Hematopoietic multipotent progenitor cell (in vitro differentiated cells): ENCODE results near the gene CPM. TPM values are rescaled to one million over a fixed set of nuclear protein-coding genes. Genes with fewer than 3 reads are reported as not detected.

Experiments
- DNase-seq, 3 donors: peaks; one replicate each; pipeline ENCODE4 v3.0.0-alpha.2; 2011 to 2015; ENCODE audit warnings: low read depth in 2 of 3, low spot score in 2 of 3
- total RNA-seq: library from RNA; depleted of rRNA; stranded (reverse); fragments of >200 nt; gene quantifications from one replicate; pipeline ENCODE4 v1.2.3, GENCODE V29; 2012

Gene CPM
- total RNA-seq, 1 donor, result 0.27 TPM

DNA sequence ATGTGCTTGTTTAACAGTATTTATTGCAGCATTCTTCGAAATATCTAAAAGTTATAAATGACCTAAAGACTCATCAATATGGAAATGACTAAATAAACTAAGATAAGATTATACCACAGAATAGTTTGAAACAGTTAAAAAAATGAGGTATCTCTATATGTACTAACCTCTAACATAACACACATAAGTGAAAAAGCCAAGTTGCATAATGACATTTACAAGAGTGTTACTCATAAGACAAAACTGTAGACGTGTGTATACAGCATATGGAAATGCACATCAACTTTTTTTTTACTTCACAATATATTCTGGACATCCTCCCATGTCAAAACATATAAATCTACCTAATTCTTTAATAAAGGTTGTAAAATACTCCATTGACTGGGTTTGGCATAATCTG, 22.8 kb downstream of the CPM start:
- no peak for DNase-seq

DNA sequence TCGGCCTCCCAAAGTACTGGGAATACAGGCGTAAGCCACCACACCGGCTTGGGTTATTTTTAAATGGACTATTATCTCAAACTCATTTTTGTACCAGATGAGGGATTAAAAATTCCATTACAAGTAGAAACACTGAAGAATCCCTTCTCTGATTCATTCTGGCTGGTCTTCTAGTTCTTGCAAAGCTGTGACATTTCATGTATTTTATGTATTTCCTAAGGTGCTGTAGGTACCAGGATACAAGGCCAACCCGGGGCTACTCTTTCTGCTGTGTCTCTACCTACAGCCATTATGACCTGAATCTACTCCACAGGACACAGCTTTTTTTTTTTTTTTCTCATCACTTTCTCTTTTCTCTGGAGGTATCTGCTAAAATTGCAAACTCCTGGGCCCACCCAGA, 24.9 kb downstream of the CPM start:
- no peak for DNase-seq

DNA sequence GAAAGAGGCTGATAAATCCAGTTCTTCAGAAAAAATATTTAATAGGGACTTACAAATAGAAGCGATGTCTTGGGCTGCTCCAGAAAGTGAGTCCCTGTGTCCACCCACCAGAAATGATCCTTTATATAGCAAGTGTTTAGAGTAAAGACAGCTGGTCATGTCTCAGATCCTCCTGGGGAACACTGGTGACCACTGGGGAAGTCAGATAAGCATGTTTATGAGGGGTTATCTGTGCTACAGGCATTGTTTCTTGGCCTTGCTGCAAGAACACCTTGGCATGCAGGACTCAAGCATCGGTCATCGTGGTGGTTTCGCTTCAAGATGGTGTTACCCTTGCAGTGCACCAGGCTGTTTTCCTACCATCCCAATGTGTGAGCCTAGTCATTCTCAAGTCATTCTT, 27.2 kb downstream of the CPM start:
- DNase-seq, result peak in 2 of 3 donors; percentile 4 to 32

DNA sequence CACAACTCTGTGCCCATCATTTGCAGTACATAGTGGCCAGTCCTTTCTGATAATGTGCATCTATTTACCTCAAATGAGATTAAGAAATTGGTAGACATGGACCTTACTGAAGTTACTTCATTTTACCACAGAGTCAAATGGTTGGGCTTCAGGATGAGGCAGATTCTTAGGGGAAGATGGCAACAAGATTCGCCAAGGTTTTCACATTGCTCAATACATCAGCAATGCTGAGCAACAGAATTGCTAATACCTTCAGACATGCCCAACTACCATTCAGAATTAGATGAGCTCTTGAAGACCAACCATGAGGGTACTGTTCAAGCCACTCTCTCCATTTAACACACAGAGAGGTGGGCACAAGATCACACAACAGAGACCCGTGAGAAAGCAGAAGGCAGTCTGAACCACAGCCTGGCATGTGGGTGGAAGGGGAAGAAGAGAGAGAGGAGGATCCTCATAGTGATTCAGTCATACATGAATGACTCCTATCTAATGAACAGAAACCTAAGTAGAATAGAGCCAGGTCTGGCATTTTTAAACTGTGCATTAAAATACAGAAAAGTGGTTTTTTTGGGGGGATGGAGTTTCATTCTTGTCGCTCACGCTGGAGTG, 28.5 kb downstream of the CPM start:
- DNase-seq, result no peak

DNA sequence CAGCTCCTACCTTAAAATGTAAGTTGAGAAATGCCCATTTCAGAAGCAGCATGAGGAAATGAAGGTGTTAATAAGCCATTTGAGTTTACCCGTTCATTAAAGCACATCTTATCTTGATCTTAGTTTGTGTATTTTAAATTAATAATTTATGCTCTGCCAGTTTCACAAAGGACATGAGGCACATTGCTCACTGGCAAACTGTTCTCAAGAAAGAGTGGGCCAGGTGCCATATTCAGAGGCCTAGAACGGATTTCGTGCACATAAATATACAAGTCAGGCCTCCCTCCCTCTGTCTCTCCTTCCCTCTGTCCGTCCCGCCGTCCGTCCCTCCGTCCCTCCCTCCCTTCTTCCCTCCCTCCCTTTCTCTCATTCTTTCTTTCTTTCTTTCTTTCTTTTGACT, 29.5 kb downstream of the CPM start:
- DNase-seq, result no peak

DNA sequence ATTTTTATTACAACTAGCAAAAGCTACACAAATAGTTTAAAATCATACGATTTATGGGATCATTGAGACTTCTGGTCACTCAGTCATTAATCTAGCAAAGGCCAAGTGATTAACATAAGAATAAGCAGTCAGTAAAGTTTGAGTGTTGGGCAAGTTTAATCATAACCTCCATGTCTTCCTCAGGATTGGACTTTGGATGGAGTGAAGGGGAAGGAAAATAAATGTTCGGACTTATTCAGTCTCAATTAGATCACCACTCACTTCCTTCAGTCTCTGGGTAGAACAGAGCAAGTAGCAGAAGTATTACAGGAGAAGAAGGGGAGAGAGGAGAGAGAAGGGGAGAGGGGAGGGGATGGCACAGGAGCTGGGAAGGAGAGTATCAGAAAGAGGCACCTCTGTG, 31.4 kb downstream of the CPM start:
- DNase-seq, result no peak

DNA sequence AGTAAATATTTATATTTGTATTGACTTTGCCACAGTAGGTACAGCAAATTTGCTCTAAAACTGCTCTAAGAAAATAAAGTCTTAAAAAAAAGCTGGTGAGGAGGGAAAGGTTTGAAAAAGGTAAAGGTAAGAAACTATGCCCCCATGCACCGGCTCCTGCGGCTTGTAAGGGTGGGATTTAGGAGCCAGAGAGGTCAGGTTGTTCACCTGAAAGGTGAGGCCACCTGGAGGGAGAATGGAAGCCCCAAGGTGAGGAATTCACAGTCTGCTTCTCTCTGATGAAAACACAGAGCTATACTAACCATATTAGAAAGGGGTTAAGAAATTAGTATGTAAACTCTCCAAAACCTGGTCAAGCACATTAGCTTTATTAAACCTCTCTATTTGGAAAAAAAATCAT, 31.8 kb downstream of the CPM start:
- no peak for DNase-seq

DNA sequence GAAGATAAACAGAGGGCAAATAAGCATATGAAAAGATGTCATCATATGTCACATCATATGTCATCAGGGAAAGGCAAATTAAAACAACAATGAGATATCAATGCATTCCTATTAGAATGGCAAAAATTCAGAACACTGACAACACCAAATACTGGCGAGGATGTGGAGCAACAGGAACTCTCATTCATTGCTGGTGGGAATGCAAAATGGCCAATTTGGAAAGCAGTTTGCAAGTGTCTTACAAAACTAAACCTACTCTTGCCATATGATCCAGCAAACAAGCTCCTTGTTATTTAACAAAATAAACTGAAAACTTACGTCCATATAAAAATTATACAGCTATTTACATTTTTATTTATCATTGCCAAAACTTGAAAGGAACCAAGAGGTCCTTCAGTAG, 32.7 kb downstream of the CPM start:
- no peak for DNase-seq

DNA sequence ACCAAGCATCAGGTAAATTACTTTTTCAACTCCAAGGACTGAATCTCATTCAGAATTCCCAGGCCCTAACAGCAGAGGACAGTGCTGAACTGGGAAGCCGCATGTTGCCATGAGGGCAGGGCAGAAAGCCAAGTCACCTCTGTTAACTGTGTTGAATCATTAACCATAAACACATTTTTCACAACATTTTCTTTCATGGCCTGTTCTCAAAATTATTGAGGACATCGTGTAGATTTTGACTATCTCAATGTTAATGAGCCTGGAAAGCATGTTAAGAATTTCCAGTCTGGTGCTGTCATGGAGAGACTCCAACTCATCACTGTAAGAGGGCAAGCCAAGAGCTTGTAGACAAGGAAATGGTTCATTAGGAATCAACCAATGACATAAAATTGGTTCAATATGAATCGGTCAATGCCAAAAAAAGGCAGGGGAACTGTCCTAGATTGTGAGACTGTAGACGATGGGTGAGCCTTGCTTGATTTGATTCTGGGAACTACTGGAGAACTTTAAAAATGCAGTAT, 33.7 kb downstream of the CPM start:
- no peak for DNase-seq

DNA sequence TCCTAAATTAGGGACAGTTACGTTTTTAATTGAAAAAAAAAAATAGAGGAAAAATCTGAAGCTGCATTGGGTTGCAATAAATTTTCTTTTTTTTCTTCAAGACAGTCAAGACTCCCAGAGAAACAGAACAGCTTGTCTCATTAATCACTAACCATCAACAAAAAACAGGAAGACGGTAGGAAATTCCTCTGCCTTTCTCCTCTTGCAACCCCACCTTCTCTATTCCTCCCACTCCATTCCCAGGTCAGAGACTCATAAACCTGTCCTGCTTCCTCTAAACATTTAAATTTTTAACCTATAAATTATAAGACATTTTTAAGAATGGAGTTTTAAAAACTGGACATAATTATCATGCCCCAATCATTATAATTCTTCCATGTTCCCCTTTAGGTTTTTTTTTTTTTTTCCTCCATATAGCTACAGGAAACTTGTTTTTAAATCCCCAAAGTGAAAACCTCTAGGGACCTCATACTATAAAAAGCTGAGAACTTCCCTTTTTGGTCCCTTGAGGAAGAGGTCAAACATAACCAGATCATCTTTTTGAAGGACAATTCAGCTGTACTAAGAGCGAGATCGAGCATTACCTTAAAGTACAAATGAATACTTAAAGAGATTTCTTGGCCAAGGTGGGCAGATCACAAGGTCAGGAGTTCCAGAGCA, 36.0 kb downstream of the CPM start:
- no peak for DNase-seq

DNA sequence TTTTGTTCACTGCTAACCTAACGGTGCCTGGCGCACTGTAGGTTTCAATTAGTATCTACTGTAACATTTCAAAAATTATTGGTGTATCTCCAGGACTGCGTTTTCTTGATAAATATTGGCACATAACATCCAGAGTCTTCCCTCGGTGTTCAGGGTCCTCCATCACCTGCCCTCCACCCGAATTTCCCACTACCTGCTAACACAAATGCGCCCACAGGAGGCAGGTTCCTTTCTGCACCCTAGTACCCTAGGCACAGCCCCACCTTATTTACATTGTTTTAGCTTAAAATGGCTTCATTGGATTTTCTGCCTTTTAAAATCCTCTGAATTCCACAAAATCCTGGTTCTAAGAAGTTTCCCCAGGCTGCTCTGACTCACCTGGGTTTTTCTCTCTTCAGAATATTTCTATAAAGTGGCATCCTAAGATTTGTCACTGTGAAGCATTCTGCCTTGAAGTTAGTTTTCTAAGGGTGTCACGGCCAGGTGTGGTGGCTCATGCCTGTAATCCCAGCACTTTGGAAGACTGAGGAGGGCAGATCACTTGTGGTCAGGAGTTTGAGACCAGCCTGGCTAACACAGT, 38.6 kb downstream of the CPM start:
- DNase-seq, result no peak

DNA sequence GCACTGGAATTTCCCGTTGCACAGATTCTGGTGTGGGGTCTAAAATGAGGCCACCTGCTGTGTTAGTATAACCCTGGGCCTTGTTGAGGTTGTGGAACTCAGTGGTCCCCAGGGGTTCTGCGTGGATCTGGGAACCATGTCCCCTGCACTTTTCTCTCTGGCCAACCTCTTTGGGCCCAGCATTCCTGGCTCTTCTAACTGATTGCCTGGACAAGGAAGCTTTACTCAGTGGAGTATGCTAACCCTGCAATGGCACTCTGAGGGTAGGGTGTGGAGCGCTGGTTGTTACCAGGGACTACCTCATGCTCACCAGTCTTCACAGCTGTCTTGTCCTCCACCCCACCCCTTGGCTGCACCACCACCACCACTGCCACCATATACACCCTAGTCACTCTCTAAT, 39.2 kb downstream of the CPM start:
- DNase-seq, result no peak

DNA sequence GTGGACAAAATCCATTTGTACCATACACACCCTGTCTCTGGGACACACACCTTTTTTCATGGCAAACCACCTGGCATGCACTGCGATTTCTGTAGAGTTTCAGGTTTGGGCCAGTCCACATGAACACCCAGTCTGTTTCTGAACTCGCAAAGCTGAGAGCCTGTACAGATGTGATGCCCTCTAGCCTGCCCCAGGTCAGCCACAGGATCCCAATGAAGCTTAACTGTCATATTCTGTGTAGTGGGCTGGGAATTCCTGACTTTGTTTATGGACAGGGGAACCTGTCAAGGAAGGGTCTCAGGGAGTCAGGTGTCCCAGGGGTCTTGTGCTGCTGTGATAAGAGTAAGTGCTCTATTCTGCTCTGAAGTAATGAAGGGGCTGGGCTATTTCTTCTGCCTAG, 39.8 kb downstream of the CPM start:
- DNase-seq, result no peak

DNA sequence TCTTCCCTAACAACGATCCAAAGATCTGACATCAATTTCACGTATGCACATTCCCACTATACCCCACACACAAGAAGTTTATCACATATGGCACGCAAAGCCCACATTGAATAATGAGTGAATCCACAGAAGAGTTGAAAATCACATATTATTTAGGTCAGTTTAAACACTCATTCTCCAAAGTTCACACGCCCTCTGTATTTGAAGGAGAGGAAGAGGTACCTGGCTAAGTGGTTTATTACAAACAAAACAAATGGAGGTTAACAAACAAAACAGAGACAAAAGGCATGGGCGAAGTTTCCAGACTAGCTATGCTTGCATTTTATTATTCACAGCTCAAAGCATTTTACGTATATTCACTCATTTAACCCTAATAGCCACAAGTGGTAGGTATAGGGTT, 41.8 kb downstream of the CPM start:
- DNase-seq, result no peak

DNA sequence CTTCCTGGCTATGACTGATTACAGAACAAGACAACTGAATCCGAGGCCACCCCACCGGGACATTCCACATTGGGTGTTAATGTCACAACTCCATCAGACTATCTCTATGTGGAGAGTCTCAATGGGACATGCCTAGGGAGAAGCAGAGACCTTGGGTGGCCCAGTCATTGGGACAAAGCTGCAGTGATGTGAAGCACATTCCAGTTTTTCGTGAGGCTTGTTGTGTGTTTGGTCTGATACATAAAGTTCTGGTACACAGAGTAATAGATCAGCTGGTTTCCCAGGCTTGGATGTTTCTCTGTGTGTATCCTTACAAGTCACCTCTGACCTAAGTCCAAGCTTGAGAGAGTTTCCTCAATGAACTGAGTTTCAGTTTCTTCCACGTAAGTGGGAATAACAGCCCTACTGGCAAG, 42.3 kb downstream of the CPM start:
- DNase-seq, result no peak

DNA sequence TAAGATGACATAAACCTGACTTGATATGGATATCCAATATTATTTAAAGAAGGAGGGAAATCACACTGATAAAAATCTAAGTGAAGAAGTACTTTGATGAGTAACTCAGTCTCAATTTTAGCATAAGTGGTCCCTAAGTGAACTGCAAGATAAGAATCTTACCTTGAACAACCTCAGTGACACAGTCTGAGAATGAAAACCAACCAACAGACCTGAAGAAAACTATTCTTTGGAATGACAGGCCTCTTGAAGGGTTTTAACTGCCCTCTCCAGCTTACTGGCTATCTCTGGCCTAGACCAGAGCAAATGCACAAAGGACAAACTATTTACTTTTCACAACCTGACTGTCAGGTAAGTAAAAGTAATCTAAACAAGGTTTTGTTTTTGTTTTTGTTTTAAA, 44.7 kb downstream of the CPM start:
- DNase-seq, result no peak

DNA sequence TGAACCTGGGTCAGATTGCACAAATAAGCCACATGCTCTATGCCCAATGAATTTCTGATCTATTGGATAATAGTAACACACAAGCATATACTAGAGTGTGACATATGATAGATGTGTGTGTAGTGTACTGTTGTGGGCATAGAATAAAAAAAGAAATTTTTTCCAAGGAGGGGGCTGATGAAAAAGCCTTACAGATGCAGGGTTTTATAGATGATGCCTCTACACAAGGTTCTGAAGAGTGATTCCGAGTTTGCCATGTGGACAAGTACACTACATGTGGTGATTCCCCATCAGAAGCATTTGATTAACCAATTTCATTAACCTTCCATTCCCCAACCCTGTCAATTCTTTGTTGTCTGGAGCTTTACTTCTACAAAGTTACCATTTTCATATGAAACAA, 45.3 kb downstream of the CPM start:
- no peak for DNase-seq

DNA sequence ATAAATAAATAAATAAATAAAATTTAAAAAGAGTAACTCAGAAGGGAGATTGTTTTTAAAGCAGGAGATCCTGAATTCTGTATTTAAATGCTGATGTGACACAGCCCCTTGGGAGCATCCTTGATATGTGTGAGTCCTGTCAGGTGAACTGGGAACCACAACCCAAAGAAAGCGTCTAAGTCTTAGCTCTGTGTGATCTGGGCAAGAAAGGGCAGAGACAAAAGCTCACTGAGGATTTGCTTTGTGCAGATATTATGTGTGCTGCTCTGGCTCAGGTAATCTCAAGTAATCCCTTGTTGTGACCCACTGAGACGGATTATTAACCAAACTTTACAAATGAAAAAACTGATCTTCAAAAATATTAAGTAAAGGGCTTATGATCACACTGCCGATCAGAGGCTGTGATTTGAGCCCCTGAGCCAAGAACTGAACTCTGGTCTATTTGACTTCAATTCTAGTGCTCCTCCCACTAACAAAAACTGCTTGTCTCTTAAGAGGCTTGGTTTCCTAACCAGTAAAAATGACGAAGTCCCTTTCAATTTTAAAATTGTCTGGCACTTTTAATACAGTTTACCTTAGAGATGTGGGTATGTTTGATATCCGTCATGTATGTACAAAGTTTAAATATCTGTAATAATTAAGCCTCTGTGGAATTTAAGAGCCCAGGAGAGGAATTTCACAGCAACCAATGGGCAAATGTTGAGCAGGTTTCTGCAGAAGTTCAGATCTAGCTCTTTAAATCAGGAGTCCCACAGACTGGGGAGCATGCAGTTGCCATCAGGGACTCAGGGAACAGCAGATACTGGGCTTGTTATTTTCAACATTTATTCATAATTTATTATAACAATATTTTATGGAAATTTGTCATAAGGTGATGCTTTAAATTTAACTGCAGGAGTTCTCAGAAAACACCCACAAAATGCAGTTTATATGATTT, 46.1 kb downstream of the CPM start:
- no peak for DNase-seq

DNA sequence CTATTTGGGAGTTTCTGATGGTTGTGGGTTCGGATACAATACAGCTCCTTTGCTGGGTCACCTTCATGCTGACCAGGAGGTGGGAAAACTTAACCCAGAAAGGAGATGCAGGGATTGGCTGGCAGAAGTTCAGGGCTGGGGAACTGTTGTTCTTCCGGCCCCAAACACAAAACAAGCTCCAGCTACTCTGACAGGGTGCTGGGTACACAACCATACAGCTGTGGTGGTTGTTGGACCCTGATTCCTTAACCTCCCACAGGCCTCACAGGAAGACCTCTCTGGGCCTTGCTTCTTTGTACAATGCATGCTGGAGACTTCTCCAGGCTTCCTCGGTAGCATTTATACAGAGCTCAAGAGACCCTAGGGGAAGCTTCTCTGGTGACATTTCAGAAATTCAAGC, 47.6 kb downstream of the CPM start:
- DNase-seq, result no peak

DNA sequence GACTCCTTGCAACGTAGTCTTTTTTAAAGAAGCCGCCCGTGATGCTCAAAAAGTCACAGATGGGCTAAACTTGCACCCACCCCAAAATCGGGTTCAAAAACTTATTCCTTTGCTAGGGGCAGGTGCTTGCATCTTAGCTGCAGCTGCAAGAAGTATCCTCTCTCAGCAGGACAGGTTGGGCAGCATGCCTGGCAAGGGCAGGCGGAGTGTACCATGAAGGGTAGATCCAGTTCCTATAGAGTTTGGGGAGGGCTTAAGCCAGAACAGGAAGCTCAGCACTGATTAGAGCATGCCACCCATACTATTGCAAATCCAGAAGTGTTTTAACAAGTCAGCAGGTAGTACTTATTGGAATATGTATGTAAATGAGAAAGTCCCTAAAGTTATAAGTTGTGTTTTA, 48.7 kb downstream of the CPM start:
- no peak for DNase-seq

DNA sequence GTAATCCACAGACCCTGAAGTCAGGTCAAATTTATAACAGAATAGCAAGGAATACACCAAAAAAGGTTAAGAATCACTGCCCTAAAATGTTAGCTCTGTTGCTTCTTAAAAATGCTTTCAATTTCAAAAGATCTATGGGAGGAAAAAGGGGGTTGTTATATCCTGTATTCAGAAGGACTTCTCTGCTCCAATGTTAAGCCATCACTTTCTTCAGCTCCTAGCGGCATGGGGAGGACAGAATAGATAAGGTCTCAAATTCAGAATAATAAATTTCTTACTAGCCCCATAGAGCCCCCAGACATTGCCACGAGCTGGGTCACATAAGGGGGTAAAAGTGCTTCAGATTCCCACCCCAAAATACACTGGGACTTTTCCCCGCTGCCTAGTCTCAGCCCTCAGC, 49.8 kb downstream of the CPM start:
- no peak for DNase-seq
